ENCODE measurements around the gene MGRN1.

DNA sequence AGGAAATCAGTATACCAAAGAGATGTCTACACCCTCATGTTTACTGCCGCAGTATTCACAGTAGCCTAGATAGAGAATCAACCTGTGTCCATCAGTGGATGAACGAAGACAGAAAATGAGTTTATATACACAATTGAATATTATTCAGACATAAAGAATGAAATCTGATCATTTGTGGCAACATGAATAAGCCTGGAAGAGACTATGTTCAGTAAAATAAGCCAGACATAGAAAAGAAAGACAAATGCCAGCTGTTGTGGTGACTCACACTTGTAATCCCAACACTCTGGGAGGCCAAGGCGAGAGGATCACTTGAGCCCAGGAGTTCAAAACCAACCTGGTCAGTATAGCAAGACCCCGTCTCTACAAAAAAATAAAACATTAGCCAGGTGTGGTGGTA is 84.9 kb downstream of the MGRN1 start:
- TF ChIP-seq, protein P1, sequence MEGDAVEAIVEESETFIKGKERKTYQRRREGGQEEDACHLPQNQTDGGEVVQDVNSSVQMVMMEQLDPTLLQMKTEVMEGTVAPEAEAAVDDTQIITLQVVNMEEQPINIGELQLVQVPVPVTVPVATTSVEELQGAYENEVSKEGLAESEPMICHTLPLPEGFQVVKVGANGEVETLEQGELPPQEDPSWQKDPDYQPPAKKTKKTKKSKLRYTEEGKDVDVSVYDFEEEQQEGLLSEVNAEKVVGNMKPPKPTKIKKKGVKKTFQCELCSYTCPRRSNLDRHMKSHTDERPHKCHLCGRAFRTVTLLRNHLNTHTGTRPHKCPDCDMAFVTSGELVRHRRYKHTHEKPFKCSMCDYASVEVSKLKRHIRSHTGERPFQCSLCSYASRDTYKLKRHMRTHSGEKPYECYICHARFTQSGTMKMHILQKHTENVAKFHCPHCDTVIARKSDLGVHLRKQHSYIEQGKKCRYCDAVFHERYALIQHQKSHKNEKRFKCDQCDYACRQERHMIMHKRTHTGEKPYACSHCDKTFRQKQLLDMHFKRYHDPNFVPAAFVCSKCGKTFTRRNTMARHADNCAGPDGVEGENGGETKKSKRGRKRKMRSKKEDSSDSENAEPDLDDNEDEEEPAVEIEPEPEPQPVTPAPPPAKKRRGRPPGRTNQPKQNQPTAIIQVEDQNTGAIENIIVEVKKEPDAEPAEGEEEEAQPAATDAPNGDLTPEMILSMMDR (IDR thresholded peaks at IDR 0.05) = no peak
- TF ChIP-seq POLR2A (IDR thresholded peaks at IDR 0.05) = no peak

Measured in upper lobe of left lung (tissue), 4 donors.